ENCODE results near the gene FBRS. TPM values are rescaled to one million over a fixed set of nuclear protein-coding genes. Genes with fewer than 3 reads are reported as not detected.
"Not testable (repeated sequence)": the region's sequence is repeated elsewhere in the genome, so short reads cannot be mapped to it uniquely, and the experiment has no call there.

The FBRS gene
- total RNA-seq, 2 donors from 2014 or later, result 42.3 to 42.5 TPM

- intact Hi-C loops (cut with DNase I), result loop anchor here in 1 of 2 donors (10.0 kb wide), 1 partner anchor 52 kb away; the partner anchor contains the start of gene ZNF785
- not testable (repeated sequence) for DNase-seq (ENCODE audit: low spot score)
Observed at GRCh38 chr16:30637139-30637538, 21.1 kb upstream of the FBRS start.

- intact Hi-C loops (cut with DNase I), result loop anchor here in 1 of 2 donors (10.0 kb wide), 1 partner anchor 53 kb away; the partner anchor contains the start of gene ZNF785
- no peak for DNase-seq (ENCODE audit: low spot score)
Observed at GRCh38 chr16:30637944-30638343, 20.3 kb upstream of the FBRS start.

GRCh38 chr16:30641378-30641982 lies 16.8 kb upstream of the FBRS start:
- intact Hi-C loops (cut with DNase I), result no loop called here
- no peak for DNase-seq (ENCODE audit: low spot score)

GRCh38 chr16:30644334-30644830 lies 13.8 kb upstream of the FBRS start:
- intact Hi-C loops (cut with DNase I), result no loop called here
- no peak for DNase-seq (ENCODE audit: low spot score)

GRCh38 chr16:30645727-30646126 lies 12.5 kb upstream of the FBRS start:
- DNase-seq (ENCODE audit: low spot score), result no peak
- intact Hi-C loops (cut with DNase I), result no loop called here

- intact Hi-C loops (cut with DNase I), result no loop called here
Observed at GRCh38 chr16:30647274-30647571, 11.0 kb upstream of the FBRS start.

GRCh38 chr16:30649725-30650368 lies 8.4 kb upstream of the FBRS start:
- intact Hi-C loops (cut with DNase I), result no loop called here
- no peak for DNase-seq (ENCODE audit: low spot score)

More at GRCh38 chr16:30647274-30647571, 11.0 kb upstream of the FBRS start:
- DNase-seq (ENCODE audit: low spot score), result no peak

GRCh38 chr16:30650369-30651123 lies 7.7 kb upstream of the FBRS start, which contains the start of gene PRR14:
Gene PRR14 (plus strand): TSS chr16:30650960. CDS start chr16:30651646, 686 bp downstream.
- intact Hi-C loops (cut with DNase I), result no loop called here
- peak; percentile 100 for DNase-seq (ENCODE audit: low spot score)

- intact Hi-C loops (cut with DNase I), result no loop called here
Observed at GRCh38 chr16:30651124-30652004, 6.9 kb upstream of the FBRS start.

GRCh38 chr16:30652005-30652296 lies 6.3 kb upstream of the FBRS start:
- intact Hi-C loops (cut with DNase I), result no loop called here
- no peak for DNase-seq (ENCODE audit: low spot score)

More at GRCh38 chr16:30651124-30652004, 6.9 kb upstream of the FBRS start:
- DNase-seq (ENCODE audit: low spot score), result peak; percentile 92

GRCh38 chr16:30652718-30653117 lies 5.5 kb upstream of the FBRS start:
- intact Hi-C loops (cut with DNase I), result no loop called here
- no peak for DNase-seq (ENCODE audit: low spot score)

- intact Hi-C loops (cut with DNase I), result no loop called here
- no peak for DNase-seq (ENCODE audit: low spot score)
Observed at GRCh38 chr16:30654856-30655255, 3.4 kb upstream of the FBRS start.

GRCh38 chr16:30655815-30656347 lies 2.4 kb upstream of the FBRS start:
- no peak for DNase-seq (ENCODE audit: low spot score)
- intact Hi-C loops (cut with DNase I), result no loop called here

- DNase-seq (ENCODE audit: low spot score), result no peak
- intact Hi-C loops (cut with DNase I), result no loop called here
Observed at GRCh38 chr16:30656388-30656787, 1.8 kb upstream of the FBRS start.

GRCh38 chr16:30656974-30657865 lies 1.0 kb upstream of the FBRS start:
- DNase-seq (ENCODE audit: low spot score), result no peak
- intact Hi-C loops (cut with DNase I), result no loop called here

- intact Hi-C loops (cut with DNase I), result no loop called here
- peak; percentile 95 for DNase-seq (ENCODE audit: low spot score)
Observed at GRCh38 chr16:30658731-30659506, 688 bp downstream of the FBRS start.
